ENCODE results near the gene DPP10.
"Not testable (repeated sequence)": the region's sequence is repeated elsewhere in the genome, so short reads cannot be mapped to it uniquely, and the experiment has no call there.

DPP10 gene

GRCh38 chr2:114960389-114960788 is 517.9 kb downstream of the DPP10 start:
- TF ChIP-seq, protein P1, sequence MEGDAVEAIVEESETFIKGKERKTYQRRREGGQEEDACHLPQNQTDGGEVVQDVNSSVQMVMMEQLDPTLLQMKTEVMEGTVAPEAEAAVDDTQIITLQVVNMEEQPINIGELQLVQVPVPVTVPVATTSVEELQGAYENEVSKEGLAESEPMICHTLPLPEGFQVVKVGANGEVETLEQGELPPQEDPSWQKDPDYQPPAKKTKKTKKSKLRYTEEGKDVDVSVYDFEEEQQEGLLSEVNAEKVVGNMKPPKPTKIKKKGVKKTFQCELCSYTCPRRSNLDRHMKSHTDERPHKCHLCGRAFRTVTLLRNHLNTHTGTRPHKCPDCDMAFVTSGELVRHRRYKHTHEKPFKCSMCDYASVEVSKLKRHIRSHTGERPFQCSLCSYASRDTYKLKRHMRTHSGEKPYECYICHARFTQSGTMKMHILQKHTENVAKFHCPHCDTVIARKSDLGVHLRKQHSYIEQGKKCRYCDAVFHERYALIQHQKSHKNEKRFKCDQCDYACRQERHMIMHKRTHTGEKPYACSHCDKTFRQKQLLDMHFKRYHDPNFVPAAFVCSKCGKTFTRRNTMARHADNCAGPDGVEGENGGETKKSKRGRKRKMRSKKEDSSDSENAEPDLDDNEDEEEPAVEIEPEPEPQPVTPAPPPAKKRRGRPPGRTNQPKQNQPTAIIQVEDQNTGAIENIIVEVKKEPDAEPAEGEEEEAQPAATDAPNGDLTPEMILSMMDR (conservative IDR thresholded peaks at IDR 0.05; ENCODE audit: low read length): no peak
- no peak overlapping the region for H3K4me3 ChIP-seq (ENCODE audit: low read length)
- no peak for DNase-seq (ENCODE audit: low read depth)

GRCh38 chr2:114962532-114962931 is 520.1 kb downstream of the DPP10 start:
- DNase-seq (ENCODE audit: low read depth): no peak
- no peak overlapping the region for H3K4me3 ChIP-seq (ENCODE audit: low read length)
- TF ChIP-seq, protein P1 (conservative IDR thresholded peaks at IDR 0.05; ENCODE audit: low read length): no peak

DNA sequence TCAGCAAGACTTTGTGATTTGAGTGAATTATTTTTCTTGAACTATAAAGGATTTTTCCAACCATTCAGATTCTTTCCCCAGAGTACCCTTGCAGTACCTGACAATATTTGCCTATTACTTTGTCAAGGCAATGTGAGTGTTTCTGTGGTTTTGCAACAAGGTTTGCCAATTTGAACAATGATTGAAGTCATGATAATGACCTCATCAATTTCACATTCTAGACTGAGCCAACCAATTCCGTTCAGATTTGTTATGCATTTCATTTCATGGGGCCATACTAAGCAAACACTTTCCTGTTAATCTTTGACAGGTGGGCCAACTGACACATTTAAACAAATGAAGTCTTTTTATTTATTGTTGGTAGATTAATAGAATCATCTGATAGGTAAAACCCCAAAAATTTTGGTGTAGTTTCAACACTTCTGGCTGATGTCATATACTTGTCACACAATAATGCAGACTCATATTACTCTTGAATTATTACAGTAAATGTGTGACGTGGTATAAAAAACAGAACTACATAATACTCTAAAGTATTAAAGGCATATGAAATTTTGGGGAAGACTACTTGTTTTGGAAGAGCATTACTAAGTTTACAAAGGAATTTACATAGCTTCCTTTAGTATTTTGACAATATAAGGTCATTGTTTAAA is 526.4 kb downstream of the DPP10 start:
- TF ChIP-seq, protein P1 (conservative IDR thresholded peaks at IDR 0.05; ENCODE audit: low read length): no peak
- no peak overlapping the region for H3K4me3 ChIP-seq (ENCODE audit: low read length)
- no peak for DNase-seq (ENCODE audit: low read depth)

- H3K4me3 ChIP-seq (ENCODE audit: low read length); DNase-seq (ENCODE audit: low read depth): not testable (repeated sequence)
These were observed 561.9 kb downstream of the DPP10 start for GRCh38 chr2:115004321-115004720.

DNA sequence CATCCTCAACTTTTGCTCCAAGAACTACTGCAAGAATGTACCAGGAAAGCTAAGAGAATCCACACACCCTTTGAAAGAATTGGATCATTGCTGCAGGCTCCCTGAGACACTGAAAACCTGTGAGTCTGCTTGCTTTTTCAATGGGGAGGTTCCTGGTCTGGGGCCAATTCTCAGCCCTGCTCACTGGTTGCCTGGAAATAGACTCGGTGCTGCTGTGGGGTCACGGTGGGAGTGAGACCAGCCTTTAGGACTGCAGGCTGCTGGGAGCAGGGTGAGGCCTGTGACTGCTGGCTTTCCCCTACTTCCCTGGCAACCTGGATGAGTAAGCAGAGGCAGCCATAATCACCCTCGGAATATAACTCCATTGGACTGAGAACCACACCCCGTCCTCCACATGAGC is 569.3 kb downstream of the DPP10 start:
- TF ChIP-seq, protein P1 (conservative IDR thresholded peaks at IDR 0.05; ENCODE audit: low read length): no peak
- no peak overlapping the region for H3K4me3 ChIP-seq (ENCODE audit: low read length)
- no peak for DNase-seq (ENCODE audit: low read depth)

GRCh38 chr2:115022013-115022412 is 579.6 kb downstream of the DPP10 start:
- H3K4me3 ChIP-seq (ENCODE audit: low read length); DNase-seq (ENCODE audit: low read depth): not testable (repeated sequence)

DNA sequence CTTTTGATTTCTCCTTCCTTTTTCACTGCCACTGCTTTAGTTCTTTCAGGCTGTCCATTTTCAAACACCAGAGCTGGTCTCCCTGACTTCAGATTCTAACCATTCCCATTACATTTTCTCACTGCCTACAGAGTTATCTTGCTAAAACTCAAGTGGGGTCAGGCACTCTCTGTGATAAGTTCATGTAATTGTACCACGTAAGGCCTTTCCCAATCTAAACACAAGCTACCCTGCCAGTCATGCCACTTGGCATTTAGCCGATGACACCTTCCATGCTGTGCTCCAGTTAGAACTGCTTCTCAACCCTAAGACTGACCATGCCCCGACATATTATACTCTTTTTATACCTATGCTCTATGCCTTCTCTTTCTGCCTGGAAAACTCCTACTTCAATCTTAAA is 592.4 kb downstream of the DPP10 start:
- no peak for DNase-seq (ENCODE audit: low read depth)
- H3K4me3 ChIP-seq (ENCODE audit: low read length): no peak overlapping the region
- TF ChIP-seq, protein P1 (conservative IDR thresholded peaks at IDR 0.05; ENCODE audit: low read length): no peak

DNA sequence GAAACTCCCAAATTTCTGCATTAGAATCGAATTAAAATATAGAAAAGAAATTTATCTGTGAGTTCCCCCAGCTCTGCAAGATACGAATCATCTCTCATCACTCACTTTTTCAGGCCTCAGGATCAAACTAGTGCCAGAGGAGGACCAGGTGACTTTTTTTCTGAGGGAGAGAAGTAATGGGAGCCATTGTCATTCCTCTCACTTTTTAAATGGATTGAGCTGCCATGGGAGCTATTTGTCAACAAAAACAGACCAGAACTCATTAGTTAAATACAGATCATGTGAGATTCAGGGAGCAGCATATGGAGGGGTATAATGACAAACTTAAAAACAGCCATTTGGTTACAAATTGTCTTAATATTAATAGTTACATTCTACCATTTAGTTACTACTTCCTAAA is 594.4 kb downstream of the DPP10 start:
- no peak for DNase-seq (ENCODE audit: low read depth)
- TF ChIP-seq, protein P1 (conservative IDR thresholded peaks at IDR 0.05; ENCODE audit: low read length): no peak
- no peak overlapping the region for H3K4me3 ChIP-seq (ENCODE audit: low read length)
